Duodenal mucosa (tissue), 2 donors: ENCODE data around the gene PLXDC1.

Experiments
- H3K27ac ChIP-seq: one replicate; pipeline ENCODE4 v1.7.0; 2013; ENCODE audit warnings: low read depth, low read length
- H3K27me3 ChIP-seq, 2 donors: one replicate each; pipeline ENCODE4 v1.7.0; 2013; ENCODE audit warnings: low read length in 2 of 2, control low read depth in 1 of 2; ENCODE audit not compliant: insufficient read depth in 2 of 2, control insufficient read depth in 1 of 2
- H3K36me3 ChIP-seq, 2 donors: one replicate each; pipeline ENCODE4 v1.7.0; 2013; ENCODE audit warnings: low read length in 2 of 2, control low read depth in 1 of 2; ENCODE audit not compliant: insufficient read depth in 2 of 2, control insufficient read depth in 1 of 2
- H3K4me1 ChIP-seq, 2 donors: one replicate each; pipeline ENCODE4 v1.7.0; 2013; ENCODE audit warnings: low read length in 2 of 2, control low read depth in 1 of 2; ENCODE audit not compliant: insufficient read depth in 2 of 2, control insufficient read depth in 1 of 2
- H3K4me3 ChIP-seq, 2 donors: one replicate each; pipeline ENCODE4 v1.7.0; 2013; ENCODE audit warnings: low read length in 2 of 2, low read depth in 1 of 2
- H3K9ac ChIP-seq, 2 donors: one replicate each; pipeline ENCODE4 v1.7.0; 2013; ENCODE audit warnings: low read length in 2 of 2, low read depth in 1 of 2
- H3K9me3 ChIP-seq, 2 donors: one replicate each; pipeline ENCODE4 v1.7.0; 2013; ENCODE audit warnings: low read length in 2 of 2, control low read depth in 1 of 2; ENCODE audit not compliant: control insufficient read depth in 1 of 2

PLXDC1 gene

GRCh38 chr17:39144416-39144840, 7.0 kb downstream of the PLXDC1 start:
- Histone ChIP-seq H3K4me1 (peaks cover 11 to 17% of the 10 kb centered on the region in 2 donors), H3K9me3 (peaks cover 0 to 4% of the 10 kb centered on the region in 2 donors), H3K27me3 (no peaks in the 10 kb centered on the region), H3K27ac (no peak overlapping the region), H3K4me3 (no peak overlapping the region), H3K9ac (no peak overlapping the region), H3K36me3 (no peaks in the 10 kb centered on the region)

- Histone ChIP-seq H3K9ac (no peak overlapping the region), H3K4me3 (no peak overlapping the region), H3K27me3 (no peaks in the 10 kb centered on the region), H3K36me3 (no peaks in the 10 kb centered on the region), H3K4me1 (peaks cover 11 to 17% of the 10 kb centered on the region in 2 donors), H3K27ac (no peak overlapping the region), H3K9me3 (peaks cover 0 to 4% of the 10 kb centered on the region in 2 donors)
Measured at GRCh38 chr17:39143552-39144093, 7.8 kb downstream of the PLXDC1 start.

GRCh38 chr17:39141915-39142664, 9.3 kb downstream of the PLXDC1 start:
- Histone ChIP-seq H3K27me3 (no peaks in the 10 kb centered on the region), H3K27ac (no peak overlapping the region), H3K4me1 (peaks cover 11 to 17% of the 10 kb centered on the region in 2 donors), H3K36me3 (no peaks in the 10 kb centered on the region), H3K4me3 (no peak overlapping the region), H3K9me3 (peaks cover 0 to 4% of the 10 kb centered on the region in 2 donors), H3K9ac (no peak overlapping the region)

- Histone ChIP-seq H3K36me3 (no peaks in the 10 kb centered on the region), H3K4me1 (peaks cover 11 to 17% of the 10 kb centered on the region in 2 donors), H3K27me3 (no peaks in the 10 kb centered on the region), H3K9me3 (peaks cover 0 to 4% of the 10 kb centered on the region in 2 donors), H3K9ac (no peak overlapping the region), H3K4me3 (no peak overlapping the region), H3K27ac (no peak overlapping the region)
Measured at GRCh38 chr17:39141294-39141693, 10.1 kb downstream of the PLXDC1 start.

GRCh38 chr17:39139561-39139960, 11.9 kb downstream of the PLXDC1 start:
- no peak overlapping the region for H3K9ac ChIP-seq
- H3K27me3 ChIP-seq = no peaks in the 10 kb centered on the region
- no peaks in the 10 kb centered on the region for H3K36me3 ChIP-seq
- no peak overlapping the region for H3K4me3 ChIP-seq
- H3K4me1 ChIP-seq = peaks cover 4 to 6% of the 10 kb centered on the region in 2 donors
- H3K9me3 ChIP-seq = peaks cover 0 to 4% of the 10 kb centered on the region in 2 donors
- H3K27ac ChIP-seq = no peak overlapping the region

GRCh38 chr17:39139161-39139511, 12.3 kb downstream of the PLXDC1 start:
- Histone ChIP-seq H3K36me3 (no peaks in the 10 kb centered on the region), H3K9me3 (peaks cover 0 to 4% of the 10 kb centered on the region in 2 donors), H3K27me3 (no peaks in the 10 kb centered on the region), H3K4me1 (peaks cover under 1 to 1% of the 10 kb centered on the region in 2 donors), H3K27ac (no peak overlapping the region), H3K9ac (no peak overlapping the region), H3K4me3 (no peak overlapping the region)

- no peak overlapping the region for H3K27ac ChIP-seq
Measured at GRCh38 chr17:39138431-39139160, 12.8 kb downstream of the PLXDC1 start.

GRCh38 chr17:39134878-39135277, 16.6 kb downstream of the PLXDC1 start:
- Histone ChIP-seq H3K27ac (no peak overlapping the region), H3K4me1 (no peaks in the 10 kb centered on the region)

More at GRCh38 chr17:39138431-39139160, 12.8 kb downstream of the PLXDC1 start:
- Histone ChIP-seq H3K9me3 (peaks cover 0 to 4% of the 10 kb centered on the region in 2 donors), H3K4me1 (no peaks in the 10 kb centered on the region), H3K27me3 (no peaks in the 10 kb centered on the region), H3K36me3 (no peaks in the 10 kb centered on the region), H3K9ac (no peak overlapping the region), H3K4me3 (no peak overlapping the region)

GRCh38 chr17:39132192-39132610, 19.2 kb downstream of the PLXDC1 start:
- Histone ChIP-seq H3K4me3 (no peak overlapping the region), H3K27me3 (no peaks in the 10 kb centered on the region), H3K36me3 (no peaks in the 10 kb centered on the region), H3K9ac (no peak overlapping the region), H3K27ac (no peak overlapping the region), H3K9me3 (no peaks in the 10 kb centered on the region), H3K4me1 (no peaks in the 10 kb centered on the region)

More at GRCh38 chr17:39134878-39135277, 16.6 kb downstream of the PLXDC1 start:
- no peaks in the 10 kb centered on the region for H3K36me3 ChIP-seq
- no peaks in the 10 kb centered on the region for H3K27me3 ChIP-seq
- no peak overlapping the region for H3K9ac ChIP-seq
- no peak overlapping the region for H3K4me3 ChIP-seq
- H3K9me3 ChIP-seq = no peaks in the 10 kb centered on the region

- Histone ChIP-seq H3K9ac (no peak overlapping the region), H3K36me3 (no peaks in the 10 kb centered on the region), H3K9me3 (no peaks in the 10 kb centered on the region), H3K4me3 (no peak overlapping the region), H3K4me1 (no peaks in the 10 kb centered on the region), H3K27me3 (no peaks in the 10 kb centered on the region), H3K27ac (no peak overlapping the region)
Measured at GRCh38 chr17:39131616-39132015, 19.8 kb downstream of the PLXDC1 start.
